ENCODE data around the gene ARID1B.
A peak's percentile ranks its signal among the peaks of the same experiment; 100 is the strongest.

ARID1B gene

GRCh38 chr6:157077251-157077650 is 300.1 kb downstream of the ARID1B start:
- H3K36me3 ChIP-seq (ENCODE audit: insufficient read depth, low read length): peaks cover 6% of the 10 kb centered on the region; the same call in 1 of the 2 replicates
- H3K4me1 ChIP-seq (ENCODE audit: insufficient read depth, low read length, severe bottlenecking): peaks cover 62% of the 10 kb centered on the region
- no peak overlapping the region for H3K4me2 ChIP-seq (ENCODE audit: low read length)

GRCh38 chr6:157078326-157078725 is 301.1 kb downstream of the ARID1B start:
- no peak overlapping the region for H3K4me3 ChIP-seq (ENCODE audit: low read depth, low read length, poor library complexity, severe bottlenecking)
- H3K9me3 ChIP-seq (ENCODE audit: low read length): no peaks in the 10 kb centered on the region
- H3K4me1 ChIP-seq (ENCODE audit: insufficient read depth, low read length, severe bottlenecking): peaks cover 72% of the 10 kb centered on the region
- no peak overlapping the region for H3K27ac ChIP-seq (ENCODE audit: low read depth, low read length, poor library complexity, severe bottlenecking)
- no peak overlapping the region for H3K4me2 ChIP-seq (ENCODE audit: low read length)
- no peaks in the 10 kb centered on the region for H3K27me3 ChIP-seq (ENCODE audit: insufficient read depth, low read length)
- H3K9me2 ChIP-seq (ENCODE audit: low read depth, low read length): no peaks in the 10 kb centered on the region
- H3F3A ChIP-seq (ENCODE audit: insufficient read depth, low read length): no peaks in the 10 kb centered on the region
- no peak overlapping the region for H3K9ac ChIP-seq (ENCODE audit: low read length)
- H3K79me2 ChIP-seq (ENCODE audit: insufficient read depth, low read length): peaks cover 11% of the 10 kb centered on the region; the same call in 1 of the 2 replicates
- no peak for TF ChIP-seq CTCF (IDR thresholded peaks at IDR 0.05; ENCODE audit: low read length)
- no peak for TF ChIP-seq EZH2 (IDR thresholded peaks at IDR 0.05; ENCODE audit: borderline replicate concordance, low read length)
- H3K36me3 ChIP-seq (ENCODE audit: insufficient read depth, low read length): peaks cover 6% of the 10 kb centered on the region; the same call in 1 of the 2 replicates
- no peak overlapping the region for H2AFZ ChIP-seq (ENCODE audit: low read length)
- no peaks in the 10 kb centered on the region for H4K20me1 ChIP-seq (ENCODE audit: insufficient read depth, low read length)

More at GRCh38 chr6:157077251-157077650, 300.1 kb downstream of the ARID1B start:
- Histone ChIP-seq H3K27ac (ENCODE audit: low read depth, low read length, poor library complexity, severe bottlenecking) (no peak overlapping the region), H3K79me2 (ENCODE audit: insufficient read depth, low read length) (peaks cover 11% of the 10 kb centered on the region; the same call in 1 of the 2 replicates), H3K9ac (ENCODE audit: low read length) (no peak overlapping the region), H3K4me3 (ENCODE audit: low read depth, low read length, poor library complexity, severe bottlenecking) (no peak overlapping the region), H3K27me3 (ENCODE audit: insufficient read depth, low read length) (no peaks in the 10 kb centered on the region), H3K9me3 (ENCODE audit: low read length) (no peaks in the 10 kb centered on the region), H4K20me1 (ENCODE audit: insufficient read depth, low read length) (no peaks in the 10 kb centered on the region), H3K9me2 (ENCODE audit: low read depth, low read length) (no peaks in the 10 kb centered on the region), H3F3A (ENCODE audit: insufficient read depth, low read length) (no peaks in the 10 kb centered on the region), H2AFZ (ENCODE audit: low read length) (no peak overlapping the region)
- TF ChIP-seq EZH2 (IDR thresholded peaks at IDR 0.05; ENCODE audit: borderline replicate concordance, low read length) (no peak), CTCF (IDR thresholded peaks at IDR 0.05; ENCODE audit: low read length) (no peak)

- TF ChIP-seq CTCF (IDR thresholded peaks at IDR 0.05; ENCODE audit: low read length) (no peak), EZH2 (IDR thresholded peaks at IDR 0.05; ENCODE audit: borderline replicate concordance, low read length) (no peak)
- Histone ChIP-seq H3K27ac (ENCODE audit: low read depth, low read length, poor library complexity, severe bottlenecking) (peak overlapping the region; percentile 54), H3K4me2 (ENCODE audit: low read length) (peak overlapping the region; percentile 21; the same call in 1 of the 2 replicates), H2AFZ (ENCODE audit: low read length) (no peak overlapping the region), H3K79me2 (ENCODE audit: insufficient read depth, low read length) (peaks cover 11% of the 10 kb centered on the region; the same call in 1 of the 2 replicates), H3K36me3 (ENCODE audit: insufficient read depth, low read length) (no peaks in the 10 kb centered on the region), H3K9ac (ENCODE audit: low read length) (peak overlapping the region; percentile 3; the same call in 1 of the 2 replicates), H3K9me2 (ENCODE audit: low read depth, low read length) (no peaks in the 10 kb centered on the region), H3K4me3 (ENCODE audit: low read depth, low read length, poor library complexity, severe bottlenecking) (no peak overlapping the region), H3K9me3 (ENCODE audit: low read length) (no peaks in the 10 kb centered on the region), H4K20me1 (ENCODE audit: insufficient read depth, low read length) (no peaks in the 10 kb centered on the region), H3F3A (ENCODE audit: insufficient read depth, low read length) (no peaks in the 10 kb centered on the region), H3K27me3 (ENCODE audit: insufficient read depth, low read length) (no peaks in the 10 kb centered on the region), H3K4me1 (ENCODE audit: insufficient read depth, low read length, severe bottlenecking) (peaks cover 75% of the 10 kb centered on the region)
Measured at GRCh38 chr6:157079277-157079676, 302.1 kb downstream of the ARID1B start.

Data from OCI-LY1 (cell line).